GM21360 (cell line): ENCODE results near the gene METTL8.
"Not testable (repeated sequence)": the region's sequence is repeated elsewhere in the genome, so short reads cannot be mapped to it uniquely, and the experiment has no call there.

Experiments used
- ATAC-seq: cut with Tn5 transposase; IDR thresholded peaks from one replicate; pipeline ENCODE4 v1.9.1; 2021; ENCODE audit warnings: mild to moderate bottlenecking, moderate library complexity; ENCODE audit not compliant: unreplicated experiment

The METTL8 gene

GRCh38 chr2:171402906-171403580 is 30.7 kb downstream of the METTL8 start:
- no peak for ATAC-seq

- no peak for ATAC-seq
Measured at GRCh38 chr2:171401947-171402346, 31.8 kb downstream of the METTL8 start.

GRCh38 chr2:171400395-171400794 is 33.4 kb downstream of the METTL8 start:
- ATAC-seq, result no peak

GRCh38 chr2:171399292-171399691 is 34.5 kb downstream of the METTL8 start:
- no peak for ATAC-seq

GRCh38 chr2:171394164-171394740 is 39.5 kb downstream of the METTL8 start:
- no peak for ATAC-seq

- ATAC-seq, result no peak
Measured at GRCh38 chr2:171393487-171393886, 40.3 kb downstream of the METTL8 start.

- ATAC-seq, result no peak
Measured at GRCh38 chr2:171391532-171391931, 42.3 kb downstream of the METTL8 start.

- no peak for ATAC-seq
Measured at GRCh38 chr2:171390941-171391516, 42.8 kb downstream of the METTL8 start.

- no peak for ATAC-seq
Measured at GRCh38 chr2:171389780-171390179, 44.0 kb downstream of the METTL8 start.

- ATAC-seq, result no peak
Measured at GRCh38 chr2:171389325-171389724, 44.5 kb downstream of the METTL8 start.

GRCh38 chr2:171387052-171387451 is 46.7 kb downstream of the METTL8 start:
- no peak for ATAC-seq

GRCh38 chr2:171386627-171387026 is 47.2 kb downstream of the METTL8 start:
- no peak for ATAC-seq

GRCh38 chr2:171383134-171383533 is 50.7 kb downstream of the METTL8 start:
- no peak for ATAC-seq

GRCh38 chr2:171382175-171382574 is 51.6 kb downstream of the METTL8 start:
- ATAC-seq, result not testable (repeated sequence)

GRCh38 chr2:171377852-171378251 is 55.9 kb downstream of the METTL8 start:
- ATAC-seq, result not testable (repeated sequence)

GRCh38 chr2:171367692-171368091 is 66.1 kb downstream of the METTL8 start:
- no peak for ATAC-seq

- ATAC-seq, result no peak
Measured at GRCh38 chr2:171365778-171366177, 68.0 kb downstream of the METTL8 start.

- ATAC-seq, result no peak
Measured at GRCh38 chr2:171365232-171365631, 68.6 kb downstream of the METTL8 start.

- ATAC-seq, result no peak
Measured at GRCh38 chr2:171362396-171362795, 71.4 kb downstream of the METTL8 start.

- ATAC-seq, result no peak
Measured at GRCh38 chr2:171360905-171361304, 72.9 kb downstream of the METTL8 start.

GRCh38 chr2:171353746-171354145 is 80.0 kb downstream of the METTL8 start:
- ATAC-seq, result not testable (repeated sequence)

- no peak for ATAC-seq
Measured at GRCh38 chr2:171348056-171348455, 85.7 kb downstream of the METTL8 start.
